WI38 (cell line): ENCODE measurements around the gene LMNTD1.

Source experiments
- H3K4me3 ChIP-seq: 2 replicates; pipeline ENCODE4 v1.5.1; 2011; ENCODE audit warnings: low read depth, mild to moderate bottlenecking, control low read depth, low read length
- CTCF ChIP-seq: IDR thresholded peaks from 2 replicates; pipeline ENCODE4 v1.5.1; 2012; ENCODE audit warnings: low read depth, mild to moderate bottlenecking, control low read depth, low read length

Gene LMNTD1

GRCh38 chr12:25587346-25587745, 34.3 kb upstream of the LMNTD1 start:
- H3K4me3 ChIP-seq = no peak overlapping the region
- no peak for TF ChIP-seq CTCF

GRCh38 chr12:25585662-25586061, 32.6 kb upstream of the LMNTD1 start:
- H3K4me3 ChIP-seq = no peak overlapping the region
- no peak for TF ChIP-seq CTCF

- no peak for TF ChIP-seq CTCF
- H3K4me3 ChIP-seq = no peak overlapping the region
Observed at GRCh38 chr12:25585021-25585523, 32.0 kb upstream of the LMNTD1 start.

GRCh38 chr12:25584596-25584995, 31.5 kb upstream of the LMNTD1 start:
- H3K4me3 ChIP-seq = no peak overlapping the region
- TF ChIP-seq CTCF = no peak

GRCh38 chr12:25583545-25583944, 30.5 kb upstream of the LMNTD1 start:
- no peak for TF ChIP-seq CTCF

GRCh38 chr12:25581067-25581466, 28.0 kb upstream of the LMNTD1 start:
- TF ChIP-seq CTCF = no peak
- H3K4me3 ChIP-seq = no peak overlapping the region

More at GRCh38 chr12:25583545-25583944, 30.5 kb upstream of the LMNTD1 start:
- no peak overlapping the region for H3K4me3 ChIP-seq

- TF ChIP-seq CTCF = no peak
- H3K4me3 ChIP-seq = no peak overlapping the region
Observed at GRCh38 chr12:25578411-25579143, 25.5 kb upstream of the LMNTD1 start.
